IPS DF 4.7 (cell line): ENCODE results near the gene SUSD4.

Experiments used
- DNase-seq: peaks from one replicate; pipeline ENCODE4 v3.0.0-alpha.2; 2013; ENCODE audit warnings: low spot score; ENCODE audit errors: extremely low read depth

SUSD4 gene

DNA sequence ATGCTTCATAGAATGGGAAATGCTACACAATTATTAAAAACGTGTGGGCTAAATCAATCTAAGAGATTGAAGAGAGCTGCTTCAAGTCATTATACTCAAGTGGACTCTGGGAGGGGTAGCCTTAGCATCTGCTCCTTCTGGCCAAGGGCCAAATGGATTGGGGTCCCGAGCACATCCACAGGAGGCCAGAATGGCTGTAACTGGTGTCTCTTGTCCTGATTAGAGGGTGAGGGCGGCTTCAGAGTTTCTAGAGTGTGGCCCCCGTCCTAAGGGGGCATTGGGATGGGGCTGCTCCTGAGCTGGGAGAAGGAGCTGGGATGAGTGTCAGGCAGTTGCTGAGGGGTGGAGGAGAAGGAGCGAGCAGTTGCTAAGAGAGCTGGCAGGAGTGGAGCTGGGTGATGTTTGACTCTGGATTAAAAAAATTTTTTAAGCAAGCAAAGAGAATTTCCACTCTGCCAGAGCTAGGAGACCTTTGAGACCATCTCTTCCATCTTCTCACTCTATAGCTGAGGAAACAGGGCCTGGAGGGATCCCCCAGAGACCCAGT, 149.6 kb downstream of the SUSD4 start:
- no peak for DNase-seq

DNA sequence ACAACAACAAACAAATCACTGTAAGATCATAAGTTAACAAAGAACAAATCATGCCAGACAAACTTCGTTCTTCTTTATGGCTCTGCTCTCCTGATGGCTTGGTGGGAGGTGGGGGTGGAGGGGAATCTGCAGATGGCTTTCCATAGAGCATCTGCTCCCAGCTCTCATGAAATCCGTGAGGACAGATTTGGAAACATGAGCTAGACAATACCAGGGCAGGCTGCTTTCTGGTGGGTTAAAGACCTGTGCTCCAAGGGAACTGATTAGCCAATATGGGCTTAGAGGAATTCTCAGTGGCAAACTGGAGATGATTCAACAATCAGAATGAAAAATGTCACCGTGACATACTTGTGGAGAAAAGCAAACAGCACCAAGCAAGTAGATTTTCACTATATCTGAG, 151.5 kb downstream of the SUSD4 start:
- no peak for DNase-seq

DNA sequence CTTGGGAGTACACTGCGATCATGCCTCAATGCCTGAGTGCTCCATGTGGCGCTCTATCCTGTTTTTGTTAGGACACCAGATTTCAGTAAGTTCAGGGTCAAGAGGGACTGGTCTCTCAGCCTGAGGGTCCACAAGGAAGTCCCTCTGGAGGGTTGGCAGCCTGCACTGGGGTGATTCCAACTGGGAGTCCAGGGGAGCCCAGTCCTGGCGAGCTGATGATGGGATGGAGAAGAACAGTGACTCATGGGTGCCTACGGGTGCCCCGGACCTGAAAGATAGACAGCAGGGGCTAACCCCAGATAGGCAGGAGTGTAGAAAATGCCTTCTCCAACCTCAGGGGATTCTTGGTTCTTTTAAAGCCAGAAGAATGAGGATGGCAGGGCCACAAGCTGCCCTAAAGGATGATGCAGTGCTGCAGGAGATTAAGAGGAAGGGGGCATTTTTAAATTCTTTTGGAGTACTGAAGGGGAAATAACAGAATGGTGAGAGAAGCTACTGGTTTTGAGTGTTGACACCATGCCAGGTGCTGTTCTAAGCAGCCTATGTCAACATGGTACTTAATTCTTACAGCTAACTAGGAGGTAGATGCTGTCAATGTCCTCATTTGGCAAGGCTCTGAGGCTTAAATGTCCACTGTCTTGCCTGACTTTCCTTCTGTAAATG, 152.5 kb downstream of the SUSD4 start:
- no peak for DNase-seq

DNA sequence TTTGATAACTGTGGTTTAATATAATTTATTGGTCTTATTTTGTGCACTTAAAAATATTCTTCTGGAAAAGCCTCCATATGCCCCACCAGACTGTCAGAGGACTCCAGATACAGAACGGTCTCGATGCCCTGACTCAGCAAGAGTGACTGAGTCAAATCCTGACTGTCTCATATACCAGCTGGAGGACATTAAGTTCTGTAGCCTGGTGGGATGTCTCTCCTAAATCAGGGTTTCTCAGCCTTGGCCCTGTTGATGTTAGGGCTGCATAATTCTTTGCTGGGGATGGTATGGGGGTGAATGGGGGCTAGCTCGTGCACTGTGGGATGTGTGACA, 153.2 kb downstream of the SUSD4 start:
- DNase-seq = no peak

- DNase-seq = no peak
Measured at GRCh38 chr1:223209992-223210787, 153.8 kb downstream of the SUSD4 start.

DNA sequence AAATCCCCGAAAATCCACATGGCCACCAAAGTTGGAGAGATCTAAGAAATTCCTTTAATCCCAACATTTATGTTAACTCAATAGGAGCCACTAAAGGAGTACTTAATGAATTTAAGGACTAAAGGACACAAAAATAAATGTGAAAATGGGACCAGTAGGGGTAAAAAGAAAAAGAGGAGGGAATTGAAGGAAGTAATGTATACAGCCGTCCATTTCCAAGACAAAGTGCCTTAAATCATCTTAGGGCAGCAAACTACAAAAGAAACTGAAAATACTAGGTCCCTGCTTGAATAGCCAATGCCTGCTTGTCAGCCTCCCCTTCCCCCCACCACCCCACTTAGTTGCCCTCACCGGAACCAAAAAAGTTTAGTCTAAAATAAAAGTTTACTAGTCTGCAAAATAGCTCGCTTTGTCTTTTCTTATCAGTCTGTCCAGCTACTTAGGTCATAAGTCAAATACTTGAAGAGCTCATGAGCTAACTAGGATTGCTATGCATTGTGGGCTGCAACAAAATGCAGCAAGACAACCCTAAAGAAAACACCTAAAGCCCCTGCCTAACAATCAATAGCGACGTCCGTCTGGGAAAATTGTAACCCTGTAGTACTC, 154.6 kb downstream of the SUSD4 start:
- DNase-seq = no peak

GRCh38 chr1:223208164-223209076, 155.6 kb downstream of the SUSD4 start:
- DNase-seq = no peak

DNA sequence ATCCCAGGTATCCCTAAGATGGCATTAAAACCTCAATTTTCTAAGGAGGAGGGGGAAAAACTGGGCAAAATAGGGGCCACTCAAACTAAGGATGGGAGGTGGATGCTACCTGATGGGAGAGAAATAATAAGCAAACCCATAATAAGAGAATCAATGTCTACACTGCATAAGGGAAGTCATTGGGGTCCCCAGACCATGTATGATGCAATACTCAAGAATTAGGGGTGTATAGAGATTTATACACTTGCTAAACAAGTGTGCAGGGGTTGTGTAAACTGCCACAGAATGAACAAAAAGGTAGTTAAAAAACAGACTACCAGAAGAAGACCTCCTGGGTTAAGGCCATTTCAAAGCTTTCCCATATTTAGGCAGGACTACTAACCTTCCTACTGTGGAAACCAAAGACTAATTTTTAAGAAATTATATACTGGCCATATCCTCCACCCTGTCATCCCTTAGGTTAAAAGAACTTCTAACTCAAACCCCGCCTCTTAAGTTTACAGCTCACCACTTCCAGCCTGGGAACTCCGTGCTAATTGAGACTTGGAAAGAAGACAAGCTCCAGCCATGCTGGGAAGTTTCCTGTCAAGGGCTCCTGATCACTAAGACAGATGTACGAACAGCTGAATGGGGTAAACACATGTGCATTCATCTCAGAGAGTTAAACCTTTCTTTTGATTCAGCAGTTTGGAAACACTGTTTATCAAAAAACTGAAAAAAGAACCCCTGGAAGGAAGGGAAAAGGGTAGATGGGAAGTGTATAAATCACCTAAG, 156.5 kb downstream of the SUSD4 start:
- no peak for DNase-seq

DNA sequence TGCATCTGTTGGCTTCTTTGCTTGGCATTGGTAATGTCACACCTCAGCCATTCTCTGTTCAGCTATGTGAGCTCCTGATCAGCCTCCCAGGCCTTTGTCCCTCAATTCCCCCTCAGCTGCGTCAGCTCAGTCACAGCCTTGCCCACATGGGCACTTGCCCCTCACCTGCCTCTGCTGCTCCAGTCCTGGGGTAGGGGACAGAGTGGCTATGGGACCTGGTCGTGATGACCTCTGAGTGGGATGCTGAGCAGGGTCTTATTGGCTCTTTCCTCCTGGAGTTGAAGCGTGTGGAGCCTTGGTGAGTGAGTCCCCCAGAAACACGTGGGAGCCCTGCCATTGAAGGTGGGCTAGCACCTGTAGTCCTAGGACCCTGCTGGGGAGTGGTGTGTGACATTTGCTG, 159.6 kb downstream of the SUSD4 start:
- DNase-seq = no peak

GRCh38 chr1:223203694-223204093, 160.3 kb downstream of the SUSD4 start:
- no peak for DNase-seq

- no peak for DNase-seq
Measured at GRCh38 chr1:223203034-223203408, 161.0 kb downstream of the SUSD4 start.

DNA sequence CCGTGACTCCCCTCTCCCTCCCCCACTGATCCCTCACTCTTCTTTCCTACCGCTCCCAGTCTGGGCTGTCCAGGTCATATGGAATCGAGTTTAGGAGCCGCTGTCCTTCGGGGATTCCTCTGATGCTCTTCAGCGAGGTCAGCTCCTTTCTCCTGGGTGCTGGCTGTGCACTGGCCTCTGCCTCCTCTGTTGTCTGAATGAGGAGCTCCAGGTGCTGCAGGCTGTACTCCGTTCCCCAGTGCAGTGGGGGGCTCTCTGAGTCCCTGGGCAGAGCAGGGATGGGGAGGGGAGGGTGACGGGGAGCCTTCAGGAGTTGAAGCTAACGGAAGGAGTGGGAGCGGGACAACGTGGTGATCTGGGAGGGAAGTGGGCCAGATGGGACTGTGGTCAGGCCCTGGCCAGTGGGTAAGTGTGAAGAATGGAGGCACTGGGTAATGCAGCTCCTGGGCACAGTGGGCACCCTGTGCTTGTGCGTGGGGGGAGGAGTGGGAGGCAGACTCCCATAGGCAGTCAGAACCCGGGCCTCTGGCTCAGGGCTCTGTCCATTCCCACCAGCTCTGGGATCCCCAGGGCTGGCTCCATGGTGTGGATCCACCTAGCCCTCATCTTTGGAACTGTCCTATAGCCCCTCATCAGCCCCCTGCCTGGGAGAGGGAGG, 161.5 kb downstream of the SUSD4 start:
- DNase-seq = no peak

GRCh38 chr1:223201967-223202366, 162.0 kb downstream of the SUSD4 start:
- DNase-seq = no peak

GRCh38 chr1:223200903-223201302, 163.1 kb downstream of the SUSD4 start:
- DNase-seq = no peak

DNA sequence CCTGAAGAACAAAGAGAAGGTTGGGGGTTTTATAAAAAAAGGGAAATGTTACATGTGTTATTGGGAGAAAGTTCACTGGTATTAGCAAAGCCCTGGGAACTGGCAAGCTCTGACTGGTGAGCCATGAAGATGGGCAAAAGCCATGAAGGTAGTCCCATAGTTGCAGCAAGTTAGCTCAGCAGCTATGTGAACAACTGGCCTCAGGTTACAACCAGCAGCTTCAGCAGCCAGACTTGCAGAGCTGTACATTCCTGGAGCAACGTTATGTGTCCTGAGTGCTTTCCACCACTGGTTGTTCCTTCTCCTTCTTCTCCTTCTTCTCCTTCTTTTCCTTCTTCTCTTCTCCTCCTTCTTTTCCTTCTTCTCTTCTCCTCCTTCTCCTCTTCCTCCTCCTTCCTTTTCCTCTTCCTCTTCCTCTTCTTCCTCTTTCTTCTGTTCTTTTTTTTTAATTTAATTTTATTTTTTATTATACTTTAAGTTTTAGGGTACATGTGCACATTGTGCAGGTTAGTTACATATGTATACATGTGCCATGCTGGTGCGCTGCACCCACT, 164.8 kb downstream of the SUSD4 start:
- DNase-seq = no peak

GRCh38 chr1:223198628-223198965, 165.4 kb downstream of the SUSD4 start:
- DNase-seq = no peak

- no peak for DNase-seq
Measured at GRCh38 chr1:223197923-223198627, 165.9 kb downstream of the SUSD4 start.

DNA sequence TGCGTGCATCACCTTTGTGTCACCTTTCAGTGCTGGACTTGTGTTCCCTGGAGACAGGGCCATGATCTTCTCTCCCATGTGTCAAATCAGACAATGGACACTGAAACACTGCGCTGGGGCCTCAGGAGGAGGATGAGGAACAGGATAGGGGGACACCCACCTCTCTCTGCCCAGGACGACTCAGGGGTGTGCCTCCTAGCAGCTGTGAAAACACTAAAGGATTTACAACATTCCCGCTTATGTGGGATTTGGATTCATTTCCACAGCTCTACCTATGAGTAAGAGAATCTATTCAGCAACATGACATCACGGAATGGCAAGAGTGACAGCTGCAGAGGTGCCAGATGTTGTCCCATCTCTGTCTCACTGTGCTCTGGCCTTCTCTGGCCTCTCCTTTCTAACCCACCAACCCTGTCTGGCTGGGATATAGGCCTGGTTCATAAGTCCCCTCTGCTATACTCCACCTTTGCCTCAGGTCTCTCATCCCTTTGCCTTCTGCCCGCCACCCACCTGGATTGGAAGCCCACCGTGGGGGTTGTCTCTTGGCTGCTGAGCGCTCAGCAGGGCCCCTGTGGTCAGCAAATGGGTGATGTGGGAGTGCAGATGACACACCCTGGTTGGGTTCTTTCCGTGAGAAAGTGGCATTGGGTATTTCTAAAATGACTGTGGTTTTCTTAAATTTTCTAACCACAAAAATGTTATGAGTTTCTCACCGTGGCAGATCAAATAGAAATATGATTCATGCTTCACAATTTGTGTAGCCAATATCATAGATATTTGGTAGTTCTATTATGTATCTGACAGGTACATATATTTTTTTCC, 173.9 kb downstream of the SUSD4 start:
- DNase-seq = no peak

- no peak for DNase-seq
Measured at GRCh38 chr1:223189525-223189902, 174.5 kb downstream of the SUSD4 start.
